IPS-NIHi7 (cell line): ENCODE measurements around the gene PROM2.

Experiments used
- DNase-seq: peaks from one replicate; pipeline ENCODE4 v3.0.0; 2012; ENCODE audit warnings: mixed read lengths; ENCODE audit errors: extremely low spot score

PROM2 gene

DNA sequence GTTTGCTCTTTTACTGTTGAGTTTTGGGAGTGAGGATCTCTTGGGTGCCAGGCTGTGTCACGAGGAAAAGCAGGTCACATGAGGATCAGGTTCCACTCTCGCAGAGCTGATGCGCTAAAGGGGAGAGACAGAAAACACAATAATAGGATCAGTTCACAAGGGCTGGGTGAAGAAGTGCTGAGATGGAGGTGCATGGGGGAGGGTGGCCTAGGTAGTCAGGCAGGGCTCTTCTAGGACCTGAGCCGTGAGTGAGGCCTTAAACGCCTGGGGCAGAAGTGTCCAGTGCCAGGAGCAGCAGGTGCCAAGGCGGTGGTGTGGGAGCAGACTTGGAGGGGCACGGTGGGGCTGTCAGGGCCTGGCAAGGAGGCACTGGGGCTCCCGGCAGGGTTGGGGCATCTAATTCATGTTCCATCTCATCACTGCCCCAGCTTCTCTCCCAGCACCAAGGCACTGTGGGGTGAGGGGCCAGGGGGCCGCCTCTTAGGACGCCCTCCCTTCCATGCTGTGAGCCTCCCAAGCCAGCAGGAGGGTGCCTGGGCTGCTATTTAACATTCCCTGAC lies 32.2 kb downstream of the PROM2 start:
- no peak for DNase-seq

DNA sequence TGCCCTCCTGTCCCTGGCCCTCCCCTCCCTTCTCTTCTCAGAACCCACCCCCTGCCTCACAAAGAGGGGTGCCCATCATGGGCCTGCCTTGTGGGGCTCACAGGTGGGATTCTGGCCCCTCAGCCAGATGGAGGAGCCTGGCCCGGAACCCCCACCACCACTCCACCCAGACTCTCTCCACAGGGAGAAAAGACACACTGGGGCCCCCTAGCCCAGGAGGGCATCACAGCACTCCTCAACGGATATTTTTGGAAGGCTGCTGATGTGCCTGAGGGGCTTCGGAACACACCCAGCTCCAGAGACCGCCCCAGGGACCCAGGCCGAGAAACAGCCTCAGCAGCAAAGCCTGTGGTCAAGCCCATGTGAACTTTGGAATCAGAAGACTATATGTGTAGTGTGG lies 32.8 kb downstream of the PROM2 start:
- DNase-seq, result peak; percentile 37

DNA sequence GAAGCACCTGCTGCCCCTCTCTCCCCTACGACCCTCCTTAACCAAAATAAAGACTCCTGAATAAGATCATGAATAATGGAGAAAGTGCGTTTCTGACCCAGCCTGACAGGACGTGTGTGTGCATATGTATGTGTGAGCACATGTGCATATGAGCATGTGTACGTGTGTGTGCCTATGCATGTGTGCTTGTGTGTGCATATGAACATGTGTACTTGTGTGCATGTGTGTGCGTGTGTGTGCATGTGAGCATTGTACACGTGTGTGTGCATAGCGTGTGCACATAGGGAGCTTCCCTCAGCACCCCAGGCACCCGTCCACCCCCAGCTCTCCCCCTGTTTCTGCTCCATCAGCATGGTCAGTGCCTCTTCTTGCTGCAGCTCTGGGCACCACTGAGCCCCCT lies 33.6 kb downstream of the PROM2 start:
- no peak for DNase-seq

DNA sequence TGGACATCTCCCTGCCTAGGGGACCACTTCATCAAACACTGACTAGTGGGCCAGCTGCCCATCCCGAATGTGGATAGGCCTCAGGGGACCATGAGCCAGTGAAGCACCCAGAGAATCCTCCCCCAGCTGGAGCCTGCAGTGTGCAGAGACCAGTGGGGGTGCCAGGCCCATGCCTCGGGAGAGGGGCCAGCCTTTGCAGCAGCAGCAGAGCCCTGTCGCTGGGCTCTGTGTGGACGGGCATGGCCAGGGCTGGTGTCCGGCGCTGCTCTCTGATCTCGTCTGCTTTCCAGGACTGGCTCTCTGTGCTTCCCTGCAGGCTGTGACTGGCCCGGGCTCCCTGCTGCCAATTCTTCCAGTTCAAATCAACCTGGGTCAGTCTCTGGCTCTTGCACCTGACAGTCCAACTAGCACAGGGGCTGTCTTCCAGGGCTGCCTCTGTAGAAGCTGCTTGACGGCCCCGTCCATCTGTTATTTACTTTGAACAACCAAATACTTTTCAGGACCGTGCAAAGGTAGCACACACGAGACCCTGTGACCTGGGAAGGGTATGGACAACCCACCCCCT lies 34.3 kb downstream of the PROM2 start:
- DNase-seq, result no peak

DNA sequence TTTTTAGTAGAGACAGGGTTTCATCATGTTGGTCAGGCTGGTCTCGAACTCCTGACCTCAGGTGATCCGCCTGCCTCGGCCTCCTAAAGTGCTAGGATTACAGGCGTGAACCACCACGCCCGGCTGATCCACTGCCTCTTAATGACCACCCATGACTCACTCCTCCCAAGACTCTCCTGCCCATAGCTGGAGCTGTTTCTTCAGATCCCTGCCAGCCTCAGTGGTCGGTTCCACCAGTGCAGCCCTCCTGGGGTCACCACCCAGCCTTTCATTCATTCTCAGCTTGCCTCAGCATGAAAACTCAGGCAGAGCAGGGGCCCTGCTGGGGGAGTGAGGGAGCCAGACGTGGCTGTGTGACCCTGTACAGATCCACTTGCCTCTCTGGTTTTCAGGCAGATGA lies 35.4 kb downstream of the PROM2 start:
- no peak for DNase-seq

DNA sequence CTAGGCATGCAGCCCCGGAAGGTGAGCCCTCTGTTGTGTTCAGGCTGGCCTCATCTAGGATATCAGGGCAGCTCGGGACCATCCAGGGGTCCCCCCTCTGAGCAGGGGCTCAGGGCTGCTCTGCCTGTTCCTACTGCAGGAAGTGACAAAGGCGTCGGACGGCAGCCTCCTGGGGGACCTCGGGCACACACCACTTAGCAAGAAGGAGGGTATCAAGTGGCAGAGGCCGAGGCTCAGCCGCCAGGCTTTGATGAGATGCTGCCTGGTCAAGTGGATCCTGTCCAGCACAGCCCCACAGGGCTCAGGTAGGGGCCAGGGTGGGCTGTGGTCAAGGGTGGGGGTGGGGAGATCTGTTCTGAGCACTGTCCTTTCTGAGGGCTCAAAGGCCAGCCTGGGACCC lies 36.0 kb downstream of the PROM2 start:
- DNase-seq, result no peak

DNA sequence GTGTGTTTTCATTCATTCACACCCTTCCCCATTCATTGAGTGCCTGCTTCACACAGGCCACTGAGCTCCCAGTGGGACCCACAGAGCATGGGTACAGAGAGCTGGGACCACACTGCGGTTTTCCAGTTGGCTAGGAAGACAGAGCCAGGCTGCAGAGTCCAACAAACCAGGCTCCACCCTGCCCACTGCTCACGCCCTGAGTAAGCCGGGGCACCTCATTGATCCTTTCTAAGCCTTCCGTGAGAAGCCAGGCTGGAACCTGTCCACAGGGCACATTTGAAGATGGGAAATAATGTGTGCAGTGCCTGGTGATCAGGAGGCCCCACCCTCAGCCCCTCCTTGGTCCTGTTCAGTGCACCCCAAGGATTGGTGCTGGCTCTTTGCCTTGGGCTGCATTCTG lies 36.4 kb downstream of the PROM2 start:
- DNase-seq, result no peak

DNA sequence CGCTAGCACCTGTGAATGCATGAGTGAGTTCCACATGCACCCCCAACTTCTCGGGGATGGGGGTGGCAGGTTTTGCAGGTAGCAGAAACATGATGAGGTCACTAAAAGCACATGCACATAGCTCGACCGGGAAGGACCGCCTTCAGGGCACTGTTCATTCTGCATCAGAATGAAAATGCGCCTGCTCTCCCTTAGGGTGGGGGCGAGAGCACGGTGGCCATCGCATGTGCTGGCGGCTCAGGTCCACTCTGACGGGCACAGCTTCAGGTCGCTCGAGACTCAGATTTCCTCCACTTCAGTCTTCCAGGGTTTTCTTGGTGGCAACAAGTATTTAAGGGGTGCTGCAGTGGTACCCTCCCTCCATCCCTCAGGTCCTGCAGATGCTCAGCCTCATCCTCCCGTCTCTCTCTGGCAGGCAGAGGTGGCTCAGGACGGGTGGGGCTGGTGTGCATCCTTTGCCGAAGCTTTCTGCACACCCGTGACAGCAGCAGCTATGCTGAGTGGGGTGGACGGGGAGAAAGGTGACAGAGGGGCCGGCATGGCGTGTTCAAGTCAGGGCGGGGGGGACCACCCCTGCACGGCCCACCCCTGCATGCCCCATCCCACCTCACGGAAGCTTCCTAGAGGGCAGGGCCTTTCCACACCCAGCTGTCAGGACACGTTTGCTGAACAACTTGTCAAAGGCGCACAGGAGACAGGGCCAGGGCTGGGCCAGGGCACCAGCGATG lies 37.7 kb downstream of the PROM2 start:
- no peak for DNase-seq

DNA sequence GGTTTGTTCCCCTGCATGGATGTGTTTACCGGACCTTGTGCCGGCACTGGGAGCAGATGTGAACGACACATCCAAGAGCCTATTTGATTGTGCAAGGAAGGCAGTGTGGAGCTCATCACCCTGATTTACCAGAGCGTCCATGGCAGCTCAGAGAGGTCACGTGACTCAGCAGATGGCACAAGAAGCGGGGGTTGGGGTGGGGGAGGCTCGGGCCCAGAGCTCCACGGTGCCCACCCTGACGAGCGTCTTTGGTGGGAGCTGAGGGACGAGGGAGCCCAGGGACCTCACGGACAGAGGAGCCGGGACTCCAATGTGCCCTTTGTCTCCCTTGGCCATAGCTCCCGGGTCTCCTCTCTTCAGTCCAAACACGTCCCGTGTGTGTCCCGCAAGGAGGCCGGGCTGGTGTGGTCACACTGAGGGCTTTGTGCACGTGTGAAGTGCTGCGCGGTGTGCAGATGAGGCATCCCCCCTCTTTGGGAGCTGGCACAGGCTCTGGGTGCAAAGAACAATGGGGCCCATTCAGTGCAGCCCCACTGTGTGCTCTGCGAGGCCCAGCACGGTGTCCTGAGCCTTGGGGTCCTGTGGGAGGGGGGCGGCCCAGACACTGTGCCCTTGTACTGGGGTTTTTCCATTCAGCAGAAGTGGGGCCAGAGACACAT lies 38.4 kb downstream of the PROM2 start:
- no peak for DNase-seq

DNA sequence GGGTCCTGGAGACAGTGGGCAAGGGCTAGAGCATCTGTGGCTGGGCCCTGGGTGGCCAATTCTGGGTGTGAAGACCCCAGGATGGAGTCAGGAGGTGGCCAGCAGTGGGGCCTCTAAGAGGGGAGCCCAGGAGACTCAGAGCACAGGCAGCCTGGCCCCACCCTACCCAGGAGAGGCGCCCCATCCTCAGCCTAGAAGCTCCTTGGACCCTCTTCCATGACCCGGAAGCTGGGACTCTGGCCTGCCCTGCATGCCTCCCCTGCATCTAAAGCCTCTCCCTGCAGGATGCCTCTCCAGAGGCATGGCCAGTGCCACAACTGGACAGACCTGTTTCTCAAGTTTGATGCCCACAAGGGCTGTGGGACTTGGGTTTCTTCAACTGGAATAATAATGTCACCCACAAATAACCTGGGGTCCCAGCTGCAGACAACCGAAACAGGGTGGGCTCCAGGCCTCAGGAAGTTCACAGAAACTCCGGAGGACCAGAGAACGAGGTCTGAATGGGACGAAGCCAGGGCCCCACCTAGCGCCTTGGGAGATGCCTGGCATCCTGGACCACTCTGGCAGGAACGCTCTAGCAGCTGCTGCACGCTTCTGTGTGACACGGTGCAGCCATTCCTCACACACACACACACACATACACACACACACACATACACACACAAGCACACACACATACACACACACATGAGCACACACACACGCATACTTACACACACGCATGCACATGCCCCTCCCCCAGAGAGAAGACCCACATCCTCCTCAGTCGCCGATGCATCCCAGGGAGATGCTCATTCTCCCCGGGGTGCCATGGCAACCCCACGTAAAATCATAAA lies 39.3 kb downstream of the PROM2 start:
- DNase-seq, result no peak

DNA sequence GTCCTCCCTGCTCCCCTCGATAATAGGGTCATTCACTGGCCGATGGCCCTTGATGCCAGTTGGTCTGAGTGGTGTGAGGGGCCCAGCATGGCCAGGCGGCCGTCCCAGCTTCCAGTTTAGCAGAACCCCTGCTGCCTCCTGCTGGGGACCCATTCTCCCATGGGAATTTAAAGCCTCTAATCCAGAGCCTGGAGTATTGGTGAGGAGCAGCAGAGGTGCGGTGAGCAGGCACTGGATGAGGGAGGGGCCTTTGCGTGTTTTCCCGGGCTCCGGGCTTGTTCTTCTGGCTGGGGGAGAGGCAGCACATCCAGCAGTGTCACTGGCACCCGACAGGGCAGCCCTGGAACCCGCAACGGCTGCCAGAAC lies 40.3 kb downstream of the PROM2 start:
- DNase-seq, result no peak

DNA sequence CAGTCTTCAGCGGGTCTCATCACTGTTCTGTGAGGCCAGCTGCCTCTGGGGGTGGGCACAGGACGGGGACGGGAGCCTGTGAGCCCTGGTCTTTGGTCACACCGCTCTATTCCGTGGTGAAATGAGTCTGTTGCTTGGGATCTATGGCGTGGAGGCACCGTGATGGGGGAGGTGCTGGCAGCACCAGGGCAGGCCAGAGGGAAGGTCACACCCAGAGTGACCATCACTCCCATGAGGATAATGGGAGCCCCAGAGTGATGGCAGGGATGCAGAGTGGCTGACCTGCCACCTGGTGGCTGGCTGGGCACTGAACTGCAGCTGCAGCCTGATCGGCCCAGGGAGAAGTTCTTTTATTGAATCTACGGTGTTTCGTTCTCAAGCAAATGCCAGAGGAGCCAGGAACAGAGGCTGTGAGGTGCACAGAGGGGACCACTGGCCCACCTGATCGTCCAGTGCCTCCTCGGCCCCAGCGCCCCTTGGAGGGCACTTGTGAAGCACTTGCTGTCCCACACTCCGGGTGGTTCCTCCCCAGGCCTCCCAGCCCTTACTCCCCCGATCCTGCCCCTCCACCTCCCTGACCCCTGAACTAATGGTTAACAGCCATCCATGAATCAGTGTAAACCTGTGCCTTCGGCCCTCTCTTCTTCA lies 40.8 kb downstream of the PROM2 start:
- DNase-seq, result peak; percentile 86

DNA sequence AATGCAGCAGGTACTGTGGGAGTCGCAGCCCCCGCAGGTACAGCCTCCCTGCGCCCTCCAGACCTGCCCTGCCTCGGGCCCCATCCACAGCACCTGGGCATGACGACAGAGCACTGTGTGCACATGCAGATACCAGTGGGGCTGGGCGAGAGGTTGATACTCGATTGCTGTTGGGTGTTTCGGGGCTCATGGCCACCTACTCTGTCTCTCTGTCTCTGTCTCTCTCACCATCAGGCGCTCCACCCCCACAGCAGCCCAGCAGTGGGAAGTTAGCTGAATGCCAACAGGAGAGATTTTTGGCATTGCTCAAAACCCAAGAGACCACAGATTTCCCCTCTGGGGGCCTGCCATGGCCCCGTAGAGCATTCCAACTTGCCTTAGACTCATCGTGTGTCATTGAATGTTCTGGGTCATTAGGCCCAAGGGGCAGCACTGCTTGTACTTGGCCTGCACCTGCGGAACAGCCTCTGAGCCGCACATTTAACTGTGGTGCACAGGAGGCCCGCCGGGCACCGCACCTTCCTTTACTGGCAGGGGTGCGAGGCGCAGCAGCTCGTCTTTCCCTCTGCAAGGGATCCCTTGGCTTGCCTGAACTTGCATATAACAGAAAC lies 41.7 kb downstream of the PROM2 start:
- no peak for DNase-seq

DNA sequence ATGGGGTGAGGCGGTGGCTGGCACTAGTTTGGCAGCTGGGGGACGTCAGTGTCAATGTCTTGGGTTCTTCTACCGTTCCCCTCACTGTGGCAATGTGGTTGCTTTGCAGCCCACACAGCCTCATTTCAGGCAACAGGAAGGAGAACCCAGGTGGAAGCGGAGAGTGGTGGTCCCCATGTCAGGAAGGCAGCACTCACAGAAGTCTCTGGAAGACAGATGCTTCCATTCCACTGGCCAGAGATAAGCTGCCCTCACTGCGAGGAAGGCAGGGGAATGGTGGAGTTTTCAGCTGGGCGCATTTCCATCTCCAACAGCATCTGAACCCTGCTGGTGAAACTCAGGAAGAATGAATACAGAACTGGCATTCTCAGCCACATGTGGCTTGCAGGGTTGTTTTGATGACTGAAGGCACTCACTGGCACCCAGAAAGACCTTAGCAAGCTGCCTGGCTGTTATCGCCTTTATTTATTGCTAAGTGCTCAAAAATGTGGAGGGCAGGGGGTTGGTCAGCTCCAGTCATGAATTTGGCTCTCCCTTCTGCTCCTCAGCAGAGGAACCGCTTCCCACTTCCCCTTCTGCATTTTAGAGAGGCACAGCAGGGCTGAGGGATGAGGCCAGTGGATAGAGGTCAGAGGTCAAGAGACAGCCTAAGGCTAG lies 42.3 kb downstream of the PROM2 start:
- no peak for DNase-seq

DNA sequence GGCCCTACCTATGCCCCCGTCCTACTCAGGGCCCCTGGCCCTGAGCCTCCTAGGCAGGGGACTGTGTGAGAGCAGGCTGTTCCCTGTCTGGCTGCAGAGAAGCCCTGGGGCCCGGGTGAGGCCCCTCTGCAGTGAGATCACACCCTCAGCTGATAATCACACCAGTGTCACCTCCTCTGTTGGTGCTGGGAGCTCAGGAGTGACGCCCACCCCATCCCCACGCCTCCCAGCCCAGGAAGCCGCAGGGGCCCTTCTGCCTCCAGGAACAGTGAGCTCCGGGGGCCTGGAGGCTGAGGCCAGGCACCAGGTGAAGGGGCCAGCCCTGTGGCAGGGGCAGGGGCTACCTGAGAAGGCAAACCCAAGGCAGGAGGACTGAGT lies 42.9 kb downstream of the PROM2 start:
- DNase-seq, result no peak

DNA sequence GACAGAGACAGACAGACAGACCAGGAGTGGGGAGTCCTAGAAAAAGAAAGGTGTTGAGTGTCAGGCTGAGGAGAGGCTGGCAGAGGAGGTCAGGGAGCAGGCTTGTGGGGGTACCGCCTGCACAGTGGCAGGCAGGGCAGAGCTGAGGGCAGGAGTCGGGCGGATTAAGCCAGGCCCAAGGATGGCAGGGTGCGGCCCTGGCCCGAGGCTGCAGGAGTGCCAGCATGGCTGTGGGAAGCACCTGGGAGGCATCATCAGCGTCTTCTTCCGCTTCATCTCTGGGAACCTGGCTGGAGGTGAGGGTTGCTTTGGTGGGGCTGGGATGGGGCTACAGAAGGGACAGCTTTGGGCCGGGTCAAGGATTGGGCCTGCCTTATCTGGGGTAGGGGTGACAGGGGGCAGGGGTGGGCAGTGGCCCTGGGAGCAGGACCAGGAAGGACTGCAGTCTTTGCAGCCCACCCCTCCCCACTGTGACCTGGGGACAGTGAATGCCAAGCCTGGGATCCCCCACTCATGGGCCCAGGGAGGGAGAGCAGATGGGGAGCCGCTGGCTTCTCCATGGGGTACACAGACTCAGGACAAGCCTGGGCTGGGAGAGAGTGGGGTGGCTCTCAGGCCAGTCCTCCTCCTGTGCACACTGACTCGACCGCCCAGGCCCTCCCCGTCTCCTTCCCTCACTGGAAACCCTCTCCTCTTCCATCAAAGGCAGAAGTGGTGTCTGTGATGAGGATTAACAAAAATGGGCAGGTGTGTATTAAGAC lies 43.6 kb downstream of the PROM2 start:
- DNase-seq, result no peak

DNA sequence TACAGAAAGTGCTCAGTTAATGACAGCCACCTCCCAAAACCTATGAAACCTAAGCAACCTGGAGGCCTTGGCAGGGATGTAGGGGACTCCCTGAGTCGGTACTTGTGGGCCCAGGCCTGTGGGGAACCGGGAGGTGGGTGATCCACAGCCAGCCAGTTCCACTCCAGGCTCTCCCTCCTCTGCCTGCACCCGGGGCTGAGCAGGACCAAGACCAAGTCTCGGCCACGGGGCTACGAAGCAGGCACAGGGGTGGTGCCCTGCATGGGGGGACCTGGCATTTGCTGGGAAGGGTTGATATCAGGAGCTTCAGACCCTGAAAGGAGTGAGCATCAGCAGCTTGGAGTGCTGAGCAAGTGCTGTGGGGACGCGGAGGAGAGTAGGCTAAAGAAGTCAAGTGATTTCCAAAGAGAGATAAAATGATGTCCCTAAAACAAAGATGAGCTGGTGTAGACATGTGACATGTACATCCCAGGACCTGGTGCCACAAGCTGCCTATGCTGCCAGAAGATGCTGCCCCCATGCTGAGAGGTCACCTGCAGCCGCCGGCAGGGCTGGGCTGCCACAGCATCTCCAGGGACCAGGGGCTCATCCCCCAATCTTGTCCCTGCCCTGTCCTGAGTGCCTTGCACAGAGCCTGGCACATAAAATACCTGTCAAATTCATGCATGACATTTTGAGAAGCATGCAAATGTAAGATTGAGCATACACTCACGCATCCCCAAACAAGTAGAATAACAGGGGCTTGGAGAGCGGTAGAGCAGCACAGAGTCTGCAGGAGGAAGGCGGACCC lies 44.4 kb downstream of the PROM2 start:
- DNase-seq, result no peak

DNA sequence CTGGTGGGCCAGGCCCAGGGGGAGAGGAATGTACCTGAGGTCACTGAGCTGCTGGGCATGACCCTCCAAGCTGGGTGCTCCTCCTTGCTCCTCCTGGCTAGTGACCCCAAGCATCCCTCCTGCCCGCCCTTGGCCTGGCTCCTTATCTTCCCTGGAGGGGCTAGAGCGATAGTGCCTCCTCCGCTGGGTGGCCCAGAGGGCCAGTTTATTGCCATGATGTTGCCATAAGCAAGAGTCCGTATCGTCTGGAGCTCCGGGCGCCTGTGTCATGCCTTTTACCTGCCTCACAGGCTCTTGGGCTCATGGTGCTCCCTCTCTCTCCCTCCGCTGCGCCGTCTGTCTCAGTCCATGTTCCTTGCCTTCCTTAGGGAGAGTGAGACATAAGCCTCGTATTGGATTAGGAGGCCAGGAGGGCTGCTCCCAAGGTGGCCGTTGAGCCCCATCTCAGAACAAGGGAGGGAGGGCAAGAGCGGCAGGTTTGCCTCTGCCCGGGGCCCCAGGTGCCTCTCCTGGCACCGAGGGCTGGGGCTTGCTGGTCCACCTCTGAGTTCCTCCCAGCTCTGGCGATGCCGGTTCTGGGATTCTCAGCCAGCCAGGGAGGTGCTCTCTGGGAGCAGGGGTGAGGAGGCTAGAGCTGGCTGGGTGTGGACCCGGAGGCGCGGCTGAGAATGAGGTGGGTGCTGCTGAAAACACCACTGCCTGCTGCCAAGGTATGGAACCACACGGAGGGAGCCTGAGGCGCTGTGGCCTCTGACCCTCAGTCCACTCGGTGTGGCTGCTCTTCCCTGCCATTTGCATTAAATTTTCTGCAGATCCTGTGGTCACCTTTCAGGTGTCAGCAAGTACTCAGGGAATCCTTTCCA lies 45.5 kb downstream of the PROM2 start:
- DNase-seq, result no peak
